GM19463 (cell line): ENCODE data around the gene ZNF132.

ENCODE experiments used
- ATAC-seq: cut with Tn5 transposase; IDR thresholded peaks from one replicate; pipeline ENCODE4 v1.9.1; 2021; ENCODE audit warnings: mild to moderate bottlenecking, moderate library complexity; ENCODE audit not compliant: unreplicated experiment

The ZNF132 gene

GRCh38 chr19:58392945-58393724 is 46.8 kb downstream of the ZNF132 start:
- no peak for ATAC-seq

DNA sequence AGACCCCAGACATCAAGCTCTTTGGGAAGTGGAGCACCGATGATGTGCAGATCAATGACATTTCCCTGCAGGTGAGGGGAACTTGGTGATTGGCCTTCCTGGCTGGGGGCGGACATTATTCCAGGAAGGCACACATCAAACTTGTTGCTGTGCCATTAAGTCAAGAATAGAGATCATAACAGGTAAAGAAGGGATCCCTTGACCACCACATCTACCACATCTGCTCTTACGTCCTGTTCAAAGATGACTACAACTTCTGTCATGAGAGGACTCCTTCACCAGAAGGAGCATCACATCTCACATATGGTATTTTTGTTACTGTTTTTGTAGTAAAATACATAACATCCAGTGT is 51.8 kb downstream of the ZNF132 start:
- no peak for ATAC-seq

DNA sequence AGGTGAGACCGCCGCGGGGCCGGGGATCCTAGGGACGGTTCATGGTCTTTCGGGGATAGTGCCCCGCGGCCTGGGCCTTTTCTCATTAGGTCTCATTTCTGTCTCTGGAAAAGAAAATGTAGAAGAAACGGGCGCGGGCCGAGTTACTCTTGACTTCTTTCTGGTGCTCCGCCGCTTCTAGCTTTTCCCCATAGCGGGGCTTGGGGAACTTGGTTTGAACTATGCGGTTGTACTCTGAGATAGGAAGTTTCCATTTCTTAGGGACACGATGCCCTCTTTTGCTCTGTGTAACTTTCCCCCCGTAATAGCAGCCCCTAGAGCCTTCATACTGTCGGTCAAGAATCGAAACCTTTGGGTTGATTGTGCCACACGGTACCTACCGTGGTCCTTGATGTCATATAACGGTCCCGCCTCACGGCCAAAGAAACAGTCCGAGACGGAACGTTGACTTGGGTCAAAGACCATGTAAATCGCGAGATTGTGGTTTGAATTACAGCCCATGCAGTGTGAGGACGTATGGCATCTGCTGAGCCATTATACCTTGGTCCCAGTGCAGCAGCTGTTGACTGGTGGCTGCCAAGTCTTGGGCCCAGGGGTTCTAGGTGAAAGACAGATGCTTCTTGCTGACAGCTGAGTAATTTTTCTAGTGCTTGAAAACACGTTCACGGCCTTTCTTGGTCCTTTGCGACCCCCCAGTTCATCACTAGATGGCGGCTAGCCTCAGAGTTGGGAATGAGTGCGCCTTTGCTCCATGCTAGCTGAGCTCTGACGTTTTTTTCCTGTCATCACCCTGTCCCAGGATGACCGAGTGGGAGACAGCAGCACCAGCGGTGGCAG is 52.4 kb downstream of the ZNF132 start:
- ATAC-seq = no peak

DNA sequence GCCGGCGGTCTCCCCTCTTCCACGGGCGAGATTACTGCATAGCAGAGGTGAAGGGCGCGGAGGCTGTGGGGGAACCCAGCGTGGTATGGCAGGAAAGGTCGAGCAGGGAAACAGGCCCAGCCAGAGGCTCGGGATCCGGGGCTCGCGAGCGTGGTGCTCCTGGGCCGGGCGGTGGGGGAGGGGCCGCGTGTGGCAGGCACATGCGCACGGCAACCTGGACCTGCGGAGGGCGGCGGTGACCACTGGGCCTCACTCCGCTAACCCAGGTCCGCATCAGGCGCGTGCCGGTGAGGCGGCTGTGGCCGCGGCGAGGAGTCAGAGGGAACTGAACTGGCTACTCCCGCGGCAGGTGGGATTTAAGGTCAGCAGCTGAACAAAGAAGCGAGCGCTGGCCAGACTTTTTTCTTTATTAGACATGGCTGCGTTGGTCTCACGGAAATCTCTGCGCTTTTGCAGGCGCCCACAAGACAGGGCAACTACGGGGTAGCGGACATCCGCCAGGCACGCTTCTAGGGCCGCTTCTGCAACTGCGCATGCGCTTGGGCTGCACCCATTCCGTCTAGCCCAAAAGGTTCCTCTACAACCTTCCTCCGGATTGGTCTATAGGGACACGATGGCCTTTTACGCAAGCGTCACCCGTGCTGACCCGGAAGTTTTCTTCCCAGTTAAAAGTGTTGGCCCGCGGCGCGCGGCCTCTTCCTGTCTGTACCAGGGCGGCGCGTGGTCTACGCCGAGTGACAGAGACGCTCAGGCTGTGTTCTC is 53.2 kb downstream of the ZNF132 start, which contains the start of gene RPS5:
TSS of gene RPS5 (plus strand) at position 694 of the 762 bp plus-strand sequence. CDS start 869 bp downstream, outside the sequence.
- ATAC-seq = peak; percentile 82

GRCh38 chr19:58385891-58386575 is 53.9 kb downstream of the ZNF132 start:
- peak; percentile 6 for ATAC-seq

- no peak for ATAC-seq
Observed at GRCh38 chr19:58385313-58385890, 54.6 kb downstream of the ZNF132 start.

DNA sequence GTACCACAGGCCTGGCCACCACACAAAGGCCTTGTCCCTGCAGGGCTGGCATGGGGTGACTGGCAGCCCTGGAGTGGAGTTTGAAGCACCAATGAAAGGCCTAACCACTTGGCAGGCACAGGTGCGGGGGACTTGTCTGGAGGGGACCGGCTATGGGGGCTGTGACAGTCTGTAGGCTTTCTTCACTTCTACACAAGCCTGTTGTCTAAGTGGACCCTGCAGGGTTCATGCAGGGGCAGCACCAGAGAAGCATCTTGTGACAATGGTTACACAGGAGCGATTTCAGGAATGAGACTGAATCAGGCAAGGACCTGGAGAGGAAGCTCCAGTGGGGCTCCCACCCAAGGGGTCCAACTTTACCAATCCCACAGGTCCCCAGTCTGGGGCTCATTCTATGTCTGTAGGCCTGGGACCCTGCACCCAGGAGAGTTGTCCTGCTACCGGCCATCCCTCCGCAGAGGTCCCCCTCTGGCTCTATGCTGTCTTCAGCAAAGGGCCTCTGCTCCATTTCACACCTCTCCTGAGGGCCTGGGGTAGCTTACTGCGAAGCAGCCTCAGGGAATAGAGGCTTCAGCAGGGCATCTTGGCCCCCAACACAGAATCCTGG is 56.9 kb downstream of the ZNF132 start:
- ATAC-seq = no peak
